NCI-H460 (cell line): Measurements from ENCODE around the gene SLC2A6. TPM values are rescaled to one million over a fixed set of nuclear protein-coding genes. Genes with fewer than 3 reads are reported as not detected.

ENCODE experiments used
- total RNA-seq: library from RNA; depleted of rRNA; stranded (reverse); fragments of >200 nt; shearing (Covaris generic); gene quantifications from 2 replicates; pipeline ENCODE4 v1.2.3, GENCODE V29; 2014; rRNA removed

SLC2A6 gene
- total RNA-seq, 1 experiment from 2014 or later, result 4.0 TPM

Other genes with a start within 250 kb of the SLC2A6 start
- not detected in 2 replicates for gene ABO, start 203.9 kb downstream of the SLC2A6 start, total RNA-seq
- 18.3 and 20.6 TPM in 2 replicates for gene SURF6, start 142.9 kb downstream of the SLC2A6 start, total RNA-seq
- gene MED22, start 131.0 kb downstream of the SLC2A6 start, total RNA-seq, result 16.9 and 17.0 TPM in 2 replicates
- gene RPL7A, start 130.9 kb downstream of the SLC2A6 start, total RNA-seq, result 2,700 and 2,738 TPM in 2 replicates
- 17.3 and 23.8 TPM in 2 replicates for gene SURF1, start 122.6 kb downstream of the SLC2A6 start, total RNA-seq
- gene SURF2, start 122.5 kb downstream of the SLC2A6 start, total RNA-seq, result 51.3 and 52.6 TPM in 2 replicates
- gene SURF4, start 103.0 kb downstream of the SLC2A6 start, total RNA-seq, result 212 and 214 TPM in 2 replicates
- 0.59 TPM in 1 of 2 replicates, not detected in the other for gene STKLD1, start 102.7 kb downstream of the SLC2A6 start, total RNA-seq
- 22.1 and 27.1 TPM in 2 replicates for gene REXO4, start 61.1 kb downstream of the SLC2A6 start, total RNA-seq
- gene ADAMTS13, start 56.7 kb downstream of the SLC2A6 start, total RNA-seq, result 0.40 and 1.1 TPM in 2 replicates
- gene CACFD1, start 19.1 kb downstream of the SLC2A6 start, total RNA-seq, result 2.7 and 4.1 TPM in 2 replicates
- gene MYMK, start 45.9 kb upstream of the SLC2A6 start, total RNA-seq, result not detected in 2 replicates
- gene ADAMTSL2, start 55.6 kb upstream of the SLC2A6 start, total RNA-seq, result not detected in 2 replicates
- not detected in 2 replicates for gene FAM163B, start 130.3 kb upstream of the SLC2A6 start, total RNA-seq
- not detected in 2 replicates for gene DBH, start 157.3 kb upstream of the SLC2A6 start, total RNA-seq